DND-41 (cell line): ENCODE data around the gene PRKAG2.
"Not testable (repeated sequence)": the region's sequence is repeated elsewhere in the genome, so short reads cannot be mapped to it uniquely, and the experiment has no call there.

Source experiments
- EZH2 ChIP-seq: IDR thresholded peaks from 3 replicates; pipeline ENCODE4 v1.6.1; 2012; ENCODE audit warnings: borderline replicate concordance, low read depth, mild to moderate bottlenecking, moderate library complexity, low read length, inconsistent platforms; ENCODE audit not compliant: severe bottlenecking
- TF ChIP-seq, protein P1 (sequence below): IDR thresholded peaks from 2 replicates; pipeline ENCODE4 v1.5.1; 2012; ENCODE audit warnings: borderline replicate concordance, low read length, moderate library complexity, mild to moderate bottlenecking; ENCODE audit not compliant: poor library complexity, severe bottlenecking; ENCODE audit errors: extremely low read depth

DNA sequence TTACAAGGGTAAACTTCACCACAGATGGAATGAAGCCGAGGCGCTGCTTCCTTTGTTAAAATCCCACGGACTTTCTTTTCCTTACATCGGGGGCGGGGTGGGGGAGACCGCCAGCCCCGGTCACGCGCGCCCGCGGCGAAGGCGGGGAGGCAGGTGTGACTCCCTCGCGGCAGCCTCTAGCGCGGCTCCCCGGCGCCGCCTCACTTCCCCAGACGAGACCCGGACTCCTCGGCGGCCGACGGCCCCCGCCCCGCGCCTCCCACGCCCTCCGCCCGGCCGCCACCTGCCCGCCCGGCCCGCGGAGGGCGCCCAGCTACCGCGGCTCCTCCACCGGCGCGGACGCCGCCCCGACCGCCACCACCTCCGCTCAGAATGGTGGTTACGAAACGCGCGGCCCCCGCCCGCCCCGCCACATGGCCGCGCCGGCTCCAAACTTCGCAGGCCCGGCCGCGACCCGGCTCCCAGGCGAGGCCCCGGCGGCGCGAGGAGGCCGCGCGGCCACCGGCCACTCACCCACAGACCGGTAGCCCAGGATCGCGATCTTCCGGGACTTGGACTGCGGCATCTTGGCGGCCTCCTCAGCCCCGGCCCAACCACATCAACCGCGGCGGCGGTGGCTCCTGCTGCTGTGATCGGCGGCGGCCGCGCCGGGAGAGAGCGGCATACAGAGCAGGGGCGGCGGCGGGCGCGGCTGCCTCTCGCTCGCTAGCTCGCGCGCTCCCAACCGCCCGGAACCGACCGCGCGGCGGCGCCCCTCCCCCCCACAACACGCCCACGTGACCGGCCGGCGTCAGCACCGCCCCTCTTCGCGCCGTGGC, 357.8 kb downstream of the PRKAG2 start:
- TF ChIP-seq, protein P1, sequence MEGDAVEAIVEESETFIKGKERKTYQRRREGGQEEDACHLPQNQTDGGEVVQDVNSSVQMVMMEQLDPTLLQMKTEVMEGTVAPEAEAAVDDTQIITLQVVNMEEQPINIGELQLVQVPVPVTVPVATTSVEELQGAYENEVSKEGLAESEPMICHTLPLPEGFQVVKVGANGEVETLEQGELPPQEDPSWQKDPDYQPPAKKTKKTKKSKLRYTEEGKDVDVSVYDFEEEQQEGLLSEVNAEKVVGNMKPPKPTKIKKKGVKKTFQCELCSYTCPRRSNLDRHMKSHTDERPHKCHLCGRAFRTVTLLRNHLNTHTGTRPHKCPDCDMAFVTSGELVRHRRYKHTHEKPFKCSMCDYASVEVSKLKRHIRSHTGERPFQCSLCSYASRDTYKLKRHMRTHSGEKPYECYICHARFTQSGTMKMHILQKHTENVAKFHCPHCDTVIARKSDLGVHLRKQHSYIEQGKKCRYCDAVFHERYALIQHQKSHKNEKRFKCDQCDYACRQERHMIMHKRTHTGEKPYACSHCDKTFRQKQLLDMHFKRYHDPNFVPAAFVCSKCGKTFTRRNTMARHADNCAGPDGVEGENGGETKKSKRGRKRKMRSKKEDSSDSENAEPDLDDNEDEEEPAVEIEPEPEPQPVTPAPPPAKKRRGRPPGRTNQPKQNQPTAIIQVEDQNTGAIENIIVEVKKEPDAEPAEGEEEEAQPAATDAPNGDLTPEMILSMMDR = not testable (repeated sequence)
- TF ChIP-seq EZH2 = not testable (repeated sequence)
